ENCODE results near the gene USP17L29.
A peak's percentile ranks its signal among the peaks of the same experiment; 100 is the strongest.
"Not testable (repeated sequence)": the region's sequence is repeated elsewhere in the genome, so short reads cannot be mapped to it uniquely, and the experiment has no call there.

Gene USP17L29

GRCh38 chr4:9353338-9353737 is at the start of gene USP17L29:
USP17L29 (plus strand) TSS chr4:9353638; CDS start chr4:9353638, 0 bp downstream.
- DNase-seq = not testable (repeated sequence)

- not testable (repeated sequence) for DNase-seq
Observed at GRCh38 chr4:9324191-9324590, 29.2 kb upstream of the USP17L29 start.

GRCh38 chr4:9324865-9325264 is 28.6 kb upstream of the USP17L29 start, which contains the start of gene USP17L24:
USP17L24 (plus strand) TSS chr4:9325165; CDS start chr4:9325165, 0 bp downstream.
- DNase-seq = not testable (repeated sequence)

GRCh38 chr4:9329611-9330010 is 23.8 kb upstream of the USP17L29 start, which contains the start of gene USP17L25:
USP17L25 (plus strand) TSS chr4:9329911; CDS start chr4:9329911, 0 bp downstream.
- not testable (repeated sequence) for DNase-seq

- DNase-seq = not testable (repeated sequence)
Observed at GRCh38 chr4:9334358-9334757, 19.1 kb upstream of the USP17L29 start, which contains the start of gene USP17L26. USP17L26 (plus strand) TSS chr4:9334658; CDS start chr4:9334658, 0 bp downstream.

- not testable (repeated sequence) for DNase-seq
Observed at GRCh38 chr4:9339103-9339502, 14.3 kb upstream of the USP17L29 start, which contains the start of gene USP17L5. USP17L5 (plus strand) TSS chr4:9339403; CDS start chr4:9339403, 0 bp downstream.

GRCh38 chr4:9343848-9344247 is 9.6 kb upstream of the USP17L29 start, which contains the start of gene USP17L27:
USP17L27 (plus strand) TSS chr4:9344148; CDS start chr4:9344148, 0 bp downstream.
- DNase-seq = not testable (repeated sequence)

GRCh38 chr4:9348593-9348992 is 4.8 kb upstream of the USP17L29 start, which contains the start of gene USP17L28:
USP17L28 (plus strand) TSS chr4:9348893; CDS start chr4:9348893, 0 bp downstream.
- not testable (repeated sequence) for DNase-seq

GRCh38 chr4:9350866-9351265 is 2.6 kb upstream of the USP17L29 start:
- not testable (repeated sequence) for DNase-seq

- not testable (repeated sequence) for DNase-seq
Observed at GRCh38 chr4:9362829-9363228, 9.4 kb downstream of the USP17L29 start, which contains the start of gene USP17L30. USP17L30 (plus strand) TSS chr4:9363129; CDS start chr4:9363129, 0 bp downstream.

GRCh38 chr4:9379881-9380280 is 26.4 kb downstream of the USP17L29 start:
- not testable (repeated sequence) for DNase-seq

- peak in 1 of 3 donors; percentile 10 for DNase-seq
Observed at GRCh38 chr4:9381012-9381534, 27.6 kb downstream of the USP17L29 start.

GRCh38 chr4:9384126-9384525 is 30.7 kb downstream of the USP17L29 start:
- DNase-seq = no peak

- DNase-seq = not testable (repeated sequence)
Observed at GRCh38 chr4:9389001-9389400, 35.6 kb downstream of the USP17L29 start.

Data from suppressor macrophage treated with lipopolysaccharide for 1 hour (primary cell).